Pulmonary artery endothelial cell (primary cell): ENCODE measurements around the gene BAG5. TPM values are rescaled to one million over a fixed set of nuclear protein-coding genes. Genes with fewer than 3 reads are reported as not detected.
"Not testable (repeated sequence)": the region's sequence is repeated elsewhere in the genome, so short reads cannot be mapped to it uniquely, and the experiment has no call there.

Source experiments
- DNase-seq: peaks from one replicate; pipeline ENCODE4 v3.0.0-alpha.2; 2011; ENCODE audit warnings: low read depth, low spot score
- total RNA-seq: library from RNA; depleted of rRNA; stranded (reverse); fragments of >200 nt; gene quantifications from 2 replicates; pipeline ENCODE4 v1.2.3, GENCODE V29; 2014

BAG5 gene
- total RNA-seq, 1 donor from 2014 or later = 38.4 TPM

DNA sequence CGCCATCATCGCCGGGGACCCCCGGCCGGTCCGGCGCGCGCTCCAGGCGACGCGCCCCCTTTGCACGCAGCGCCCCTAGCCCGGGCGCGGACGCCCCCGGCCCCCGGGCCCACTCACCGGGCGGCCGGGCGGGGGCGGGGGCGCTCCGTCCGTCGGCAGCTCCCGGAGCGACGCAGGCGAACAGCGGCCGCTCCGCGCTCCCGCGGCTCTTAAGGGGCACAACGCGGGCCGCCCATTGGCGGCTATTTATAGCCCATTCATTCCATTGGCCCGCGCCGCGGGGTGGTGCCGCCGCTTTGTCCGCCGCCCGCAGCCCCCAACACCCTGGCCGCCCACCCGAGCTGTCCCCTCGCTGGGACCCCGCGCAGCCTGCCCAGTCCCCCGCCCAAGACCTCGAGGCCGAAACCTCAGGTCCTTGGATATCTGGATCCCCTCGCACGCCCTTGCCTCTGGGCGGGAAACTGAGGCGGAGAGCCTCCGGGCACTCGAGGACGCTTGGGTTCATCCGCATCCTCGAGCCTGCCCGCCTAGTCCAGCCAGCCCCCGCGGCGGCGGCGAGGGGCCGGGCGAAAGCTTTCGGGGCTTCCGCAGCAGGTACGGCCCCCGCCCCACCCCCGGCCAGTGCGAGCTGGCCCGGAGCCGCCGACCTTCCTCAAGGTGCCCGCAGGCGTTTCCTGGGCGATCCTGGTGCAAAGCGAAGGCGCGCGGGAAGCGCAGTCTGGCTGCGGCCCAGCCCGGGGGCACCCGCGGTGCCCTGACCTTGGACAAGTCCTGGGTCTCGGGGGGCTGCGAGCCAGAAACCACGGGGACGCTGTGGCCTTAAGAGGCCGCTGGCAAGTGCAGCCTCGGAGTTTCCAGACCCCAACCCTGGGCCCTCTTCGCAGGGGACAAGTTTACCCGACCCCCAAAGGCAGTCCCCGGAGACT is 39.5 kb downstream of the BAG5 start, which contains the start of gene CKB:
Gene CKB (minus strand): TSS at position 182 of the 926 bp plus-strand sequence. CDS start 337 bp downstream, outside the sequence.
- DNase-seq = no peak

- no peak for DNase-seq
These were observed 40.4 kb downstream of the BAG5 start for GRCh38 chr14:103521951-103522563.

DNA sequence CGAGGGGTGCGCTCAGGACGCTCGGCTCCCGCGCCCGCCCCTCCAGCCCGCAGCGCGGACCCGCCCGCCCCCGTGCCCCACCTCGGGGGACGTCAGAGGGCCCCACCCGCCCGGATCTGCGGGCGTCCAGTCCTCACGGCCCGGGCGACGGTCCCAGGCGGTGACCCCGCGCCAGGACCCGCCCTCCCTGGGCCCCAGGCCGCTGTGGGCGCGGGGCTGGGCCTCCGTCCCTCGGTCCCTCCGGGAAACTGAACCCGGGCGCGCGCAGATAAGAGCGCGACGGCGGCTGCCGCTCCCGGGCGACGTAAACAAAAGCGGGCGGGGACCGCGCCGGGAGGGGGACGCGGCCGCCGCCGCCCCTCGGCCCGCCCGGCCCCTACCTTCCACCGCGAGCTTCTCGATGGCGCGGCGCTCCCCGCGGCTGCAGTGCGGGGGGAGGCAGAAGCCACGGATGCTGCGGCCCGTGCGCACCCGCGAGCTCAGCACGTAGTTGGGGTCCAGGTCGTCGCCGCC is 41.0 kb downstream of the BAG5 start:
- no peak for DNase-seq

DNA sequence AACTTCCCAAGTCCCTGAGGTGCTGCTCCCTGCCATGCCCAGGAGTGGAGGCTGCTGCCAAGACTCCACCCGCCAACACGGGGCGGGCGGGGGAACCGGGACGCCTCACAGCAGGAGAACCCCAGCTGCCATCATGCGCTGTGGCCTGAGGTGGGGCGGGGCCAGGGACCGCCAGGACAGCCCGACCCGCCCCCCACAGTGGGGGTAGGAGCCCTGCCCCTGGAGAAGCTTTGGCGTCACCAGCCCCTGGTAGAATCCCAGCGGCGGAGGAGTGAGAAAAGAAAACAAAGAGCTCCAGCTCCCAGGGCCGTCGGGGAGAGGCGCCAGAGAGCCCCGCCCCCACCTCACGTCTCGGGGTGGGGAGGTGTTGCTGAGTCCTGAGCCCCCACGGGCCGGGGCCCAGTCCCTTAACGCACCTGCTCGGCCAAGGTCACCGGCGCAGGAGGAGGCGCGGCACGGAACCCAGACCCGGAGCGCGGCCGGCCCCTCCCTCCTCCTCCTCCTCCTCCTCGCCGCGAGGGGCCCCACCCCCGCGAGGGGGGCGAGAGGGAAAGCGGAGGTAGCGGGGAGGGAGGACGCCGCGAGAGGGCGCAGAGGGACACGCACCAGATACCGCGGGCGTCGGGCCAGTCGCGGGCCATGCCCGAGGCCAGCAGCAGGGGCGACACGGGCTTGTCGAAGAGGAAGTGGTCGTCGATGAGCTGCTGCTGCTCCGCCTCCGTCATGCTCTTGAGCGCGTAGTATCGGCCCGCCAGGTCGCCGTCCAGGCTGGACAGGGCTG is 41.6 kb downstream of the BAG5 start:
- no peak for DNase-seq

GRCh38 chr14:103520269-103520656 is 42.2 kb downstream of the BAG5 start:
- no peak for DNase-seq

GRCh38 chr14:103519837-103520212 is 42.6 kb downstream of the BAG5 start:
- DNase-seq = no peak

- DNase-seq = no peak
These were observed 43.2 kb downstream of the BAG5 start for GRCh38 chr14:103519043-103519836.

- DNase-seq = no peak
These were observed 43.9 kb downstream of the BAG5 start for GRCh38 chr14:103518422-103519042.

- no peak for DNase-seq
These were observed 44.6 kb downstream of the BAG5 start for GRCh38 chr14:103517721-103518421.

GRCh38 chr14:103517174-103517566 is 45.3 kb downstream of the BAG5 start:
- DNase-seq = no peak

DNA sequence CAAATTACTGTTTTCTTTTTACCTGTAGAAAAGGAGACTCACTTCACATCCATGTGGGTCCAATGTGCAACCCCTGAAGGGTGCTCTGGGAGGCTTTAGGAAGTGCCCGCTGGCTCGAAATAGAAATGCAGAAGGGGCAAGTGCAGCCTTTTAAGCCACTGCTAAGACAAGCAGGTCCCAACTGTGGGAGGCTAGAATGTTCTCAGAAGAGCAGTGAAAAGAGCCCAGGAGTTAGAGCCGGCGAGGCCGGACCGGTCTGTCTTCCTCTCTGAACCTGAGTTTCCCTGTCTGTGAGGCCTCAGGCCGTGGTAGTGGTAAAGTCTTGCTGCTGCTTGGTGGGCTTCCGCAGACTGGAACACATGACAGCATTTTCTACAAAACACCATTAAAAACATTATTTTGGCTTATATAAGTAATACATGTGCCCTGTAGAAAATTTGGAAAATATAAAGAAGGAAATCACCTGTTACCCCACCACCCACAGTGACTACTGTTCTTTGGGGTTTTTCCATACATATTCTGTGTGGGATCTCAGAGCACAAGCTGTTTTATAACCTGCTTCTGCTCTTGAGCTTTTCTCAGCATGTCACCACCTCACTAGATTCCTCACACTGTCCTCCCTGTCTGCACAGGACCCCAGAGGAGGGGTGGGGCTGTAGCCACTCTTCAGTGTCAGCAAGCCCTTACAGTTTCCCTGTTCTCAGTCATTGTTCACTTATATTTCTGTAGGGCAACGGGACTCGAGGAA is 45.9 kb downstream of the BAG5 start:
- DNase-seq = no peak

DNA sequence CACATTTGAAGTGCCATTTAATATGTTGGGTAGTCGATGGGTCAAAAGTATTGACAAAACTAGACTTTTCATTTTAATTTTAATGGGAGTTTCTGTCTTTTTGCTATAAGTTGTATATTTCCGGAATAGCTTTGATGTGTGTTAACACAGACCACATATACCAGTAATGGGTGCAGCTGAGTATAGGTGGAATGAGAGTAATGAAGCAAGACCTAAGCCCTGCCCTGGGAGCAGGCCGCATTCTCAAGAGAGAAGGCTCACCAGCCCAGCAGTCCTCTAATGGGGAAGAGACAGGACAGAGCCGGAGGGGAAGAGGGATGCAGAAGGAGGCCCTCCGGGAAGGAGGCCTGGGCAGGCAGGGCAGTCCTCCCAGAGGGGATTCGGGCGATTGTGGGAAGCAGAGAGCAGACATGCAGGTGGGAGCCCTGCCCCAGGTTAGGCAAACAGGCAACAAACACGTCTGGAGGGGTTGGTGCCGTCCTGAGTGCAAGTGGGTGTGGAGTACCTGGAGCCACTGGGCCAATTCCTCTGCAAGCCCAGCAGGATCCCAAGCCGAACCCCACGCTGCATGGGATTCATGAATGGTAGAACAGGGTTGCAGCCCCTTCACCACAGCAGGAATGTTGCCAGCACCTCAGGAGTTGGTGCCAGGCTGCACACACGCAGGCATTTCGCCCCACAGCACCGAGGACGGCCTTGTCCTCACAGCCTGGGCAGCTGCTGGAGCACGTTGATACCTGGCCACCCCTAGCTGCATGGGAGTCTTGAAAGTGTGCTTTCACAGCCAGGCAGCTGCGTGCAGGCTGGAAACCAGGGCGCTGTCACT is 47.6 kb downstream of the BAG5 start:
- no peak for DNase-seq

DNA sequence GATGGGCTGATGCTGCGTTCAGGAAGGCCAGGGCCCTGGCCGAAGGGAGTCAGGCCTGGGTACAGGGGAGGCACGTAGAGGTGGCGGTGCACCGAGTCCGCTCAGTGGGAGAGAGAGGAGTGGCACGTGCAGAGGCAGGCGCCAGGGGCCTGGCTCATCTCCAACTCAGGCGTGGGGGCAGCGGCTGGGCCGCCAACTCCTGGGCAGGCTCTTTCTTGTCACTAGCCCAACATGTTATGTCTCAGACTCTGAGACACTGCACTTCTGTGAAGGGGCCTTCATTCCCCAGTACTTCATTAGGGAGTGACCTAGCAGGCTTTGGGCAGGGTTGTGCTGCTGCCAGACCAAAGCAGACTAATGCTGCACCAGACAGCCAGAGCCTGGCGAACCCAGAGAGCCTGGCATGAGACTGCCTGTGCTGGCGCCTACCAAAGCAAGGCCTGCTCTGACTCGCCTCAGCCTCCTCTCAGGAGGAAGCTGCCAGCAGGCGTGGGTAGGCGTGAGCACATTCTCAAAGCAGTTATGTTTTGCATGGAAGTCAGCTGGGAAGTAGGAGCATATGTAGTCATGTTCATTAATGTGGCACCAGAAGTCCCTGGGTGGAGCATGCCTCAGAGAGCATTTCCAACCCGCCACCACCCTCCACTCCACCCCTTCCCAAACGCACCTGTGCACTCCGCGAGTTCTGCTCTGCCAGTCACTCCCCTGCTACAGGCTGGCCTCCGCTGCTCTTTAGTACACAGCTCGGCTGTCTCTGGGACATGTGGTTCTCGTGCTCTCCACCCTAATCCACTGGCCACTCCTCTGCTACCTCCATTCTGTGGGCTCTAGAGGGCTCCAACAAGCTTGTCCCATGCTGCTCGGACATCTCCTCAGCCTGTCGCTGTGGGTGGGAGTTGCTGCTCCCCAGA is 49.5 kb downstream of the BAG5 start:
- no peak for DNase-seq

DNA sequence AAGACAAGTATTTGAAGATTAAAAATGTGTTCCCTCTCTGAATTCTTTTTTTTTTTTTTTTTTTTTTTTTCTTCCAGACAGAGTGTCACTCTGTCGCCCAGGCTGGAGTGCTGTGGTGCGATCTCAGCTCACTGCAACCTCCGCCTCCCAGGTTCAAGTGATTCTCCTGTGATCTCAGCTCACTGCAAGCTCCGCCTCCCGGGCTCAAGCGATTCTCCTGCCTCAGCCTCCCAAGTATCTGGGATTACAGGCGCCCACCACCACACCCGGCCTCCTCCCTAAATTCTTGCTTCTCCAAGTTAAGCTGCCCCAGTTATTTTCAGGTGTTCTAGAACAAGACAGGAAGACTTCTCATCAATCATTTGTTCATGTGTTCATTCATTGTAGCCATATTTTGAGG is 50.3 kb downstream of the BAG5 start:
- DNase-seq = not testable (repeated sequence)

GRCh38 chr14:103510724-103511693 is 51.4 kb downstream of the BAG5 start:
- DNase-seq = no peak
